ENCODE results near the gene NTSR2. TPM values are rescaled to one million over a fixed set of nuclear protein-coding genes. Genes with fewer than 3 reads are reported as not detected.

The NTSR2 gene
- total RNA-seq, 2 experiments from 2014 or later = not detected

GRCh38 chr2:11646530-11646929 lies 23.5 kb downstream of the NTSR2 start:
- Histone ChIP-seq H3K9me2 (ENCODE audit: insufficient read depth, low read length) (no peaks in the 10 kb centered on the region), H3K4me2 (ENCODE audit: low read length) (no peak overlapping the region), H3K79me2 (ENCODE audit: insufficient read depth, low read depth, low read length) (no peaks in the 10 kb centered on the region), H3K4me3 (ENCODE audit: low read depth, low read length, poor library complexity, severe bottlenecking) (no peak overlapping the region), H3K9me3 (ENCODE audit: low read length) (no peaks in the 10 kb centered on the region), H2AFZ (ENCODE audit: low read length) (no peak overlapping the region), H3K36me3 (ENCODE audit: insufficient read depth, low read length) (no peaks in the 10 kb centered on the region), H3K27ac (ENCODE audit: low read depth, low read length, poor library complexity, severe bottlenecking) (no peak overlapping the region), H4K20me1 (ENCODE audit: insufficient read depth, low read length) (no peaks in the 10 kb centered on the region), H3K4me1 (ENCODE audit: insufficient read depth, low read length, poor library complexity, severe bottlenecking) (no peaks in the 10 kb centered on the region)
- no peak for DNase-seq (ENCODE audit: low spot score)
- ChIA-PET POLR2A (no interaction called here), CTCF (ENCODE audit: unreplicated experiment) (interaction anchor here (0.6 kb wide), 1 partner anchor 471 kb away, joined by 3 read pairs; no protein-coding TSS in a partner anchor)
- no peak for TF ChIP-seq EZH2phosphoT487 (IDR thresholded peaks at IDR 0.05; ENCODE audit: borderline replicate concordance, low read depth, low read length)
- TF ChIP-seq, protein P1, sequence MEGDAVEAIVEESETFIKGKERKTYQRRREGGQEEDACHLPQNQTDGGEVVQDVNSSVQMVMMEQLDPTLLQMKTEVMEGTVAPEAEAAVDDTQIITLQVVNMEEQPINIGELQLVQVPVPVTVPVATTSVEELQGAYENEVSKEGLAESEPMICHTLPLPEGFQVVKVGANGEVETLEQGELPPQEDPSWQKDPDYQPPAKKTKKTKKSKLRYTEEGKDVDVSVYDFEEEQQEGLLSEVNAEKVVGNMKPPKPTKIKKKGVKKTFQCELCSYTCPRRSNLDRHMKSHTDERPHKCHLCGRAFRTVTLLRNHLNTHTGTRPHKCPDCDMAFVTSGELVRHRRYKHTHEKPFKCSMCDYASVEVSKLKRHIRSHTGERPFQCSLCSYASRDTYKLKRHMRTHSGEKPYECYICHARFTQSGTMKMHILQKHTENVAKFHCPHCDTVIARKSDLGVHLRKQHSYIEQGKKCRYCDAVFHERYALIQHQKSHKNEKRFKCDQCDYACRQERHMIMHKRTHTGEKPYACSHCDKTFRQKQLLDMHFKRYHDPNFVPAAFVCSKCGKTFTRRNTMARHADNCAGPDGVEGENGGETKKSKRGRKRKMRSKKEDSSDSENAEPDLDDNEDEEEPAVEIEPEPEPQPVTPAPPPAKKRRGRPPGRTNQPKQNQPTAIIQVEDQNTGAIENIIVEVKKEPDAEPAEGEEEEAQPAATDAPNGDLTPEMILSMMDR (conservative IDR thresholded peaks at IDR 0.05; ENCODE audit: low read length) = no peak
- no TSS peak for BruUV-seq (replicated peaks)
- intact Hi-C loops (cut with micrococcal nuclease; ENCODE audit: unreplicated experiment) = no loop called here

GRCh38 chr2:11644293-11644692 lies 25.7 kb downstream of the NTSR2 start:
- POLR2A ChIA-PET = no interaction called here
- BruUV-seq (replicated peaks) = no TSS peak
- CTCF ChIA-PET (ENCODE audit: unreplicated experiment) = no interaction called here

GRCh38 chr2:11642972-11643371 lies 27.0 kb downstream of the NTSR2 start:
- H3K4me1 ChIP-seq (ENCODE audit: insufficient read depth, low read length, poor library complexity, severe bottlenecking) = no peaks in the 10 kb centered on the region
- BruUV-seq (replicated peaks) = no TSS peak
- no peaks in the 10 kb centered on the region for H3K36me3 ChIP-seq (ENCODE audit: insufficient read depth, low read length)
- H3K9me3 ChIP-seq (ENCODE audit: low read length) = no peaks in the 10 kb centered on the region
- intact Hi-C loops (cut with micrococcal nuclease; ENCODE audit: unreplicated experiment) = no loop called here
- no peak for TF ChIP-seq EZH2phosphoT487 (IDR thresholded peaks at IDR 0.05; ENCODE audit: borderline replicate concordance, low read depth, low read length)
- TF ChIP-seq, protein P1 (conservative IDR thresholded peaks at IDR 0.05; ENCODE audit: low read length) = no peak
- H3K27ac ChIP-seq (ENCODE audit: low read depth, low read length, poor library complexity, severe bottlenecking) = no peak overlapping the region
- no peak for DNase-seq (ENCODE audit: low spot score)
- H3K79me2 ChIP-seq (ENCODE audit: insufficient read depth, low read depth, low read length) = no peaks in the 10 kb centered on the region
- H3K4me3 ChIP-seq (ENCODE audit: low read depth, low read length, poor library complexity, severe bottlenecking) = no peak overlapping the region
- H3K9me2 ChIP-seq (ENCODE audit: insufficient read depth, low read length) = no peaks in the 10 kb centered on the region
- no peak overlapping the region for H3K4me2 ChIP-seq (ENCODE audit: low read length)
- ChIA-PET CTCF (ENCODE audit: unreplicated experiment) (no interaction called here), POLR2A (interaction anchor here (0.7 kb wide), 1 partner anchor 426 kb away, joined by 3 read pairs; no protein-coding TSS in a partner anchor)
- H4K20me1 ChIP-seq (ENCODE audit: insufficient read depth, low read length) = no peaks in the 10 kb centered on the region
- H2AFZ ChIP-seq (ENCODE audit: low read length) = no peak overlapping the region

More at GRCh38 chr2:11644293-11644692, 25.7 kb downstream of the NTSR2 start:
- no peak overlapping the region for H3K27ac ChIP-seq (ENCODE audit: low read depth, low read length, poor library complexity, severe bottlenecking)
- H3K9me3 ChIP-seq (ENCODE audit: low read length) = no peaks in the 10 kb centered on the region
- no peak overlapping the region for H3K4me3 ChIP-seq (ENCODE audit: low read depth, low read length, poor library complexity, severe bottlenecking)
- H2AFZ ChIP-seq (ENCODE audit: low read length) = no peak overlapping the region
- DNase-seq (ENCODE audit: low spot score) = no peak
- no peaks in the 10 kb centered on the region for H3K4me1 ChIP-seq (ENCODE audit: insufficient read depth, low read length, poor library complexity, severe bottlenecking)
- no peaks in the 10 kb centered on the region for H4K20me1 ChIP-seq (ENCODE audit: insufficient read depth, low read length)
- no peaks in the 10 kb centered on the region for H3K36me3 ChIP-seq (ENCODE audit: insufficient read depth, low read length)
- no peaks in the 10 kb centered on the region for H3K9me2 ChIP-seq (ENCODE audit: insufficient read depth, low read length)
- no peaks in the 10 kb centered on the region for H3K79me2 ChIP-seq (ENCODE audit: insufficient read depth, low read depth, low read length)
- intact Hi-C loops (cut with micrococcal nuclease; ENCODE audit: unreplicated experiment) = no loop called here
- TF ChIP-seq, protein P1 (conservative IDR thresholded peaks at IDR 0.05; ENCODE audit: low read length) = no peak
- no peak for TF ChIP-seq EZH2phosphoT487 (IDR thresholded peaks at IDR 0.05; ENCODE audit: borderline replicate concordance, low read depth, low read length)
- H3K4me2 ChIP-seq (ENCODE audit: low read length) = no peak overlapping the region

All from OCI-LY7 (cell line).